GM21526 (cell line): ENCODE measurements around the gene TFF2.

Experiments
- ATAC-seq: cut with Tn5 transposase; IDR thresholded peaks from one replicate; pipeline ENCODE4 v1.9.1; 2021; ENCODE audit warnings: moderate library complexity; ENCODE audit not compliant: unreplicated experiment, low FRiP score

Gene TFF2

GRCh38 chr21:42308914-42309752 is 41.7 kb downstream of the TFF2 start:
- no peak for ATAC-seq

- ATAC-seq: no peak
Observed at GRCh38 chr21:42308161-42308913, 42.5 kb downstream of the TFF2 start.

- no peak for ATAC-seq
Observed at GRCh38 chr21:42307106-42307505, 43.7 kb downstream of the TFF2 start.

- ATAC-seq: no peak
Observed at GRCh38 chr21:42306366-42307035, 44.3 kb downstream of the TFF2 start.

- ATAC-seq: no peak
Observed at GRCh38 chr21:42305707-42306147, 45.1 kb downstream of the TFF2 start.

- no peak for ATAC-seq
Observed at GRCh38 chr21:42304556-42305454, 46.0 kb downstream of the TFF2 start.

GRCh38 chr21:42303443-42303842 is 47.4 kb downstream of the TFF2 start:
- ATAC-seq: no peak

GRCh38 chr21:42302794-42303193 is 48.0 kb downstream of the TFF2 start:
- ATAC-seq: no peak

- no peak for ATAC-seq
Observed at GRCh38 chr21:42302076-42302650, 48.6 kb downstream of the TFF2 start.

- no peak for ATAC-seq
Observed at GRCh38 chr21:42301371-42302075, 49.3 kb downstream of the TFF2 start.

- ATAC-seq: no peak
Observed at GRCh38 chr21:42300956-42301355, 49.8 kb downstream of the TFF2 start.

GRCh38 chr21:42300045-42300583 is 50.7 kb downstream of the TFF2 start:
- ATAC-seq: no peak

- no peak for ATAC-seq
Observed at GRCh38 chr21:42299324-42300044, 51.3 kb downstream of the TFF2 start.

GRCh38 chr21:42298657-42299056 is 52.1 kb downstream of the TFF2 start:
- no peak for ATAC-seq

- ATAC-seq: no peak
Observed at GRCh38 chr21:42298237-42298636, 52.6 kb downstream of the TFF2 start.

- ATAC-seq: no peak
Observed at GRCh38 chr21:42297377-42297776, 53.4 kb downstream of the TFF2 start.

GRCh38 chr21:42296501-42296900 is 54.3 kb downstream of the TFF2 start:
- ATAC-seq: no peak
